Tibial nerve (tissue), 4 donors: ENCODE data around the gene SLC38A11. TPM values are rescaled to one million over a fixed set of nuclear protein-coding genes. Genes with fewer than 3 reads are reported as not detected.
"Not testable (repeated sequence)": the region's sequence is repeated elsewhere in the genome, so short reads cannot be mapped to it uniquely, and the experiment has no call there.

Experiments used
- DNase-seq, 2 donors: peaks; one replicate each; pipeline ENCODE4 v3.0.0-alpha.2; 2019; ENCODE audit warnings: low spot score in 2 of 2
- H3K27ac ChIP-seq, 4 donors: fragments of 200-600 bp; sonication (generic) in 3 of 4; one replicate each; pipeline ENCODE4 v1.5.1; 2017 to 2019; ENCODE audit warnings: mild to moderate bottlenecking in 1 of 4
- H3K27me3 ChIP-seq, 2 donors: fragments of 200-600 bp; sonication (generic) in 1 of 2; one replicate each; pipeline versions ENCODE4 v1.5.1 to v1.6.0; 2017 to 2019
- H3K36me3 ChIP-seq, 3 donors: fragments of 200-600 bp; sonication (generic); one replicate each; pipeline ENCODE4 v1.5.1; 2018 to 2019
- H3K4me1 ChIP-seq, 4 donors: fragments of 200-600 bp; sonication (generic) in 3 of 4; one replicate each; pipeline ENCODE4 v1.5.1; 2017 to 2019
- H3K4me3 ChIP-seq, 4 donors: fragments of 200-600 bp; sonication (generic) in 3 of 4; one replicate each; pipeline ENCODE4 v1.5.1; 2017 to 2019; ENCODE audit warnings: mild to moderate bottlenecking in 1 of 4, moderate library complexity in 1 of 4
- H3K9me3 ChIP-seq, 4 donors: fragments of 200-600 bp; sonication (generic) in 3 of 4; one replicate each; pipeline ENCODE4 v1.5.1; 2017 to 2019
- CTCF ChIP-seq, 5 experiments: fragments of 200-600 bp in 3 of 5; fragments of 450-650 bp in 2 of 5; sonication (generic) in 3 of 5; IDR thresholded peaks; one replicate each; pipeline ENCODE4 v1.5.1; 2016 to 2019; ENCODE audit warnings: antibody characterized with exemption in 5 of 5, mild to moderate bottlenecking in 3 of 5, moderate library complexity in 2 of 5
- EP300 ChIP-seq, 2 donors: sonication (generic); formaldehyde crosslinking; IDR thresholded peaks; one replicate each; pipeline ENCODE4 v1.6.1; 2017; ENCODE audit warnings: antibody characterized with exemption in 2 of 2, mild to moderate bottlenecking in 1 of 2
- POLR2A ChIP-seq, 2 donors: fragments of 450-650 bp; IDR thresholded peaks; one replicate each; pipeline ENCODE4 v1.6.1; 2017; ENCODE audit warnings: antibody characterized with exemption in 2 of 2, mild to moderate bottlenecking in 2 of 2, moderate library complexity in 2 of 2
- WGBS, 2 donors: methylation state at CpG; one replicate each; pipeline ENCODE4 v1.1.5; 2018; 5-methylcytosine and 5-hydroxymethylcytosine counted together
- total RNA-seq, 4 donors: library from RNA; depleted of rRNA; stranded (reverse); fragments of >200 nt; gene quantifications; one replicate each; pipeline ENCODE4 v1.1.0, GENCODE V29; 2016

Gene SLC38A11
- total RNA-seq, 4 donors from 2014 or later, result 1.5 to 4.3 (median 4.2) TPM; not detected in 1

GRCh38 chr2:164867779-164868397, 87.4 kb downstream of the SLC38A11 start:
- WGBS, 2 donors, result 59 to 62% methylated on average over 3 of the region's 3 CpGs
- no peak overlapping the region for H3K4me3 ChIP-seq
- H3K27ac ChIP-seq, result no peak overlapping the region
- peaks cover 0 to 13% (median 3%) of the 10 kb centered on the region in 4 donors for H3K4me1 ChIP-seq
- no peaks in the 10 kb centered on the region for H3K27me3 ChIP-seq
- no peaks in the 10 kb centered on the region for H3K9me3 ChIP-seq
- DNase-seq, result no peak
- TF ChIP-seq EP300 (IDR thresholded peaks at IDR 0.05) (no peak), CTCF (IDR thresholded peaks at IDR 0.05) (no peak)
- H3K36me3 ChIP-seq, result no peaks in the 10 kb centered on the region

- 87 to 89% methylated on average over 1 of the region's 1 CpG for WGBS, 2 donors
- not testable (repeated sequence) for H3K27ac ChIP-seq, H3K27me3 ChIP-seq, H3K9me3 ChIP-seq, H3K4me3 ChIP-seq, DNase-seq, H3K36me3 ChIP-seq
- peak in 1 of 2 donors; percentile 43 for TF ChIP-seq EP300 (IDR thresholded peaks at IDR 0.05)
- H3K4me1 ChIP-seq, result peaks cover 0 to 13% (median 3%) of the 10 kb centered on the region in 4 donors
Measured at GRCh38 chr2:164866381-164866780, 88.9 kb downstream of the SLC38A11 start.

DNA sequence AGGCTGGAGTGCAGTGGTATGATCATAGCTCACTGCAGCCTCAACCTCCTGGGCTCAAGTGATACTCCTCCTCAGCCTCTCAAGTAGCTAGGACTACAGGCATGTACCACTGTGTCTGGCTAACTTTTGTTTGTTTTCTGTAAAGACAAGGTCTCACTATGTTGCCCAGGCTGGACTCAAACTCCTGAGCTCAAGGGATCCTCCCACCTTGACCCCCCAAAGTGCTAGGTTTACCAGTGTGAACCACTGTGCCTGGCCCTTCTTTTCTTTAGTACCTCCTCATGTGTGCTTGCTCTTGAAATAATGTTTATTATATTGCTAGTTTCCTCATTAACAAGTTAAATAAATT, 94.7 kb downstream of the SLC38A11 start:
- no peaks in the 10 kb centered on the region for H3K27me3 ChIP-seq
- H3K9me3 ChIP-seq, result no peaks in the 10 kb centered on the region
- H3K4me1 ChIP-seq, result no peaks in the 10 kb centered on the region
- no peak for DNase-seq
- no peak overlapping the region for H3K4me3 ChIP-seq
- TF ChIP-seq EP300 (IDR thresholded peaks at IDR 0.05) (no peak), POLR2A (IDR thresholded peaks at IDR 0.05) (no peak), CTCF (IDR thresholded peaks at IDR 0.05) (no peak)
- no peak overlapping the region for H3K27ac ChIP-seq
- H3K36me3 ChIP-seq, result no peaks in the 10 kb centered on the region

GRCh38 chr2:164859906-164860693, 95.2 kb downstream of the SLC38A11 start:
- not testable (repeated sequence) for DNase-seq, H3K27ac ChIP-seq, H3K27me3 ChIP-seq, H3K36me3 ChIP-seq, H3K4me1 ChIP-seq, H3K9me3 ChIP-seq, H3K4me3 ChIP-seq
- WGBS, 2 donors, result 95 to 98% methylated on average over 4 of the region's 4 CpGs

- Histone ChIP-seq H3K4me3 (no peak overlapping the region), H3K27me3 (no peaks in the 10 kb centered on the region), H3K27ac (no peak overlapping the region), H3K9me3 (no peaks in the 10 kb centered on the region), H3K4me1 (no peaks in the 10 kb centered on the region), H3K36me3 (no peaks in the 10 kb centered on the region)
- WGBS, 2 donors, result 82% methylated on average over 2 of the region's 2 CpGs
- no peak for DNase-seq
- TF ChIP-seq EP300 (IDR thresholded peaks at IDR 0.05), result no peak
- TF ChIP-seq POLR2A (IDR thresholded peaks at IDR 0.05), result no peak
- no peak for TF ChIP-seq CTCF (IDR thresholded peaks at IDR 0.05)
Measured at GRCh38 chr2:164859251-164859818, 96.0 kb downstream of the SLC38A11 start.

- no peaks in the 10 kb centered on the region for H3K9me3 ChIP-seq
- H3K27me3 ChIP-seq, result no peaks in the 10 kb centered on the region
- no peak overlapping the region for H3K4me3 ChIP-seq
- 95 to 97% methylated on average over 4 of the region's 4 CpGs for WGBS, 2 donors
- no peak for DNase-seq
- H3K36me3 ChIP-seq, result no peaks in the 10 kb centered on the region
- TF ChIP-seq CTCF (IDR thresholded peaks at IDR 0.05), result no peak
- TF ChIP-seq POLR2A (IDR thresholded peaks at IDR 0.05), result no peak
- no peak for TF ChIP-seq EP300 (IDR thresholded peaks at IDR 0.05)
- H3K4me1 ChIP-seq, result peaks cover 0 to 30% (median 0%) of the 10 kb centered on the region in 4 donors
- H3K27ac ChIP-seq, result no peak overlapping the region
Measured at GRCh38 chr2:164852086-164852485, 103.2 kb downstream of the SLC38A11 start.
